Spleen (tissue), 7 donors: ENCODE measurements around the gene CCDC192.

ENCODE experiments used
- POLR2A ChIP-seq, 3 donors: fragments of 450-650 bp; IDR thresholded peaks; one replicate each; pipeline ENCODE4 v1.5.1; 2017; ENCODE audit warnings: antibody characterized with exemption in 3 of 3, mild to moderate bottlenecking in 1 of 3
- POLR2AphosphoS5 ChIP-seq, 3 donors: sonication (generic); formaldehyde crosslinking; IDR thresholded peaks; one replicate each; pipeline ENCODE4 v1.5.1; 2017; ENCODE audit warnings: antibody characterized with exemption in 3 of 3
- TF ChIP-seq, protein P1 (sequence below), 11 experiments: fragments of 200-600 bp in 7 of 11; fragments of 450-650 bp in 4 of 11; sonication (generic) in 4 of 11; IDR thresholded peaks in 8 of 11; conservative IDR thresholded peaks in 3 of 11; 1 replicate in 7 of 11; 2 replicates in 4 of 11; pipeline versions ENCODE4 v1.4.0 to v1.8.0; 2016 to 2021; ENCODE audit warnings: antibody characterized with exemption in 11 of 11, inconsistent platforms in 4 of 11, mild to moderate bottlenecking in 1 of 11
- donor health status: DM: no; HTN: no; CAD: no; lungs with moderate emphysema.
- donor health status: DM: no; HTN: no; CAD: no.
- donor health status: DM: no; HTN: no; CAD: no.

DNA sequence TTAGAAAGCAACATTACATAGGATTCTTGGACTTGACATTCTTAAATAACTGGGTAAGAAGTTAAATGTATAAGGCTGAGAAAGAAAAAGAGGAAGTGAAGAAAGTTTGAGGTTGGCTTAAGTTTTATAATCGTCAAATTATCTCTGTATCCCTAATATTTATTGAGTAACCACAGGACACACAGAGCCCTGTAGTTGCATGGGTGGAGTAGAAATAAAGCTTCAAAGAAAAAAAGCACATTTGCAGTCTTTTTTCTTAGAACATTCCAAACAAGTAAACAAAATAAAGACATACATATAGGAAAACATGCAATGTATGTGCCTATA lies 137.0 kb downstream of the CCDC192 start:
- TF ChIP-seq POLR2A (IDR thresholded peaks at IDR 0.05) (no peak), POLR2AphosphoS5 (IDR thresholded peaks at IDR 0.05) (no peak)
- TF ChIP-seq, protein P1, sequence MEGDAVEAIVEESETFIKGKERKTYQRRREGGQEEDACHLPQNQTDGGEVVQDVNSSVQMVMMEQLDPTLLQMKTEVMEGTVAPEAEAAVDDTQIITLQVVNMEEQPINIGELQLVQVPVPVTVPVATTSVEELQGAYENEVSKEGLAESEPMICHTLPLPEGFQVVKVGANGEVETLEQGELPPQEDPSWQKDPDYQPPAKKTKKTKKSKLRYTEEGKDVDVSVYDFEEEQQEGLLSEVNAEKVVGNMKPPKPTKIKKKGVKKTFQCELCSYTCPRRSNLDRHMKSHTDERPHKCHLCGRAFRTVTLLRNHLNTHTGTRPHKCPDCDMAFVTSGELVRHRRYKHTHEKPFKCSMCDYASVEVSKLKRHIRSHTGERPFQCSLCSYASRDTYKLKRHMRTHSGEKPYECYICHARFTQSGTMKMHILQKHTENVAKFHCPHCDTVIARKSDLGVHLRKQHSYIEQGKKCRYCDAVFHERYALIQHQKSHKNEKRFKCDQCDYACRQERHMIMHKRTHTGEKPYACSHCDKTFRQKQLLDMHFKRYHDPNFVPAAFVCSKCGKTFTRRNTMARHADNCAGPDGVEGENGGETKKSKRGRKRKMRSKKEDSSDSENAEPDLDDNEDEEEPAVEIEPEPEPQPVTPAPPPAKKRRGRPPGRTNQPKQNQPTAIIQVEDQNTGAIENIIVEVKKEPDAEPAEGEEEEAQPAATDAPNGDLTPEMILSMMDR (IDR thresholded peaks at IDR 0.05 in 8 of 11, conservative IDR thresholded peaks at IDR 0.05 in 3 of 11) = no peak
